Central memory CD8-positive, alpha-beta T cell (primary cell): ENCODE measurements around the gene ZNF532.

ENCODE experiments used
- ATAC-seq: fragments of 150-1000 bp; cut with Tn5 transposase; replicated peaks from 2 replicates; pipeline ENCODE4 v1.10.0; 2022; ENCODE audit warnings: mild to moderate bottlenecking, moderate FRiP score, moderate number of reproducible peaks; ENCODE audit not compliant: poor library complexity, severe bottlenecking; ENCODE audit errors: extremely low read depth
- DNase-seq, 2 donors: peaks; one replicate each; pipeline ENCODE4 v3.0.0; 2021; ENCODE audit warnings: low spot score in 2 of 2
- H3K27ac Mint-ChIP-seq: one replicate; pipeline ENCODE4 v1.8.0; 2022; ENCODE audit warnings: low read depth, mild to moderate bottlenecking, moderate library complexity, mixed read lengths
- H3K27me3 Mint-ChIP-seq: one replicate; pipeline ENCODE4 v1.8.0; 2022; ENCODE audit warnings: mixed read lengths
- H3K36me3 Mint-ChIP-seq: one replicate; pipeline ENCODE4 v1.8.0; 2022; ENCODE audit warnings: mild to moderate bottlenecking, moderate library complexity, mixed read lengths; ENCODE audit not compliant: insufficient read depth
- H3K4me1 Mint-ChIP-seq: one replicate; pipeline ENCODE4 v1.8.0; 2022; ENCODE audit warnings: mixed read lengths
- H3K4me3 Mint-ChIP-seq: one replicate; pipeline ENCODE4 v1.8.0; 2022; ENCODE audit warnings: mild to moderate bottlenecking, moderate library complexity, mixed read lengths
- H3K9me3 Mint-ChIP-seq: one replicate; pipeline ENCODE4 v1.8.0; 2022; ENCODE audit warnings: mixed read lengths

The ZNF532 gene

DNA sequence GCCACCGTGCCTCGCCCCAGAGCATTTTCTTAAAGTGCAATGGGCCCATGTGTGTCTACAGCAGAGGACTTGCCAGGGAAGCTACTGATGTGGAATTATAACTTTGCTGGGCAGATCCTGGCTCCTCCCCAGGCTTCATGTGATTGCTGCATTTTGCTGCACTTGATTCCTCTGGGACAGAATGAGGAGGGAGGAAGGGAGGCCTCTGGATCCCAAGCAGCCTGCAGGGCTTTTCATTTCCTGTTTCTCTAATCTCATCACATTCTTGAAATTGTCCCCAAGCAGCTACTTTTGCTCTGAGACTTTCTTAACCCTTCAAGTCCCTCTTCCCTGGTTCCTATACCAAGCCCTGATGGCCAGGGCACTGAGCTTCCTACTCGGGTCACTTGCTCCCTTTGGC lies 140.6 kb downstream of the ZNF532 start:
- no peak overlapping the region for H3K4me3 Mint-ChIP-seq
- H3K27me3 Mint-ChIP-seq: no peaks in the 10 kb centered on the region
- DNase-seq (no peak), ATAC-seq (no peak)
- H3K36me3 Mint-ChIP-seq: peaks cover 2% of the 10 kb centered on the region
- H3K4me1 Mint-ChIP-seq: no peaks in the 10 kb centered on the region
- H3K9me3 Mint-ChIP-seq: no peaks in the 10 kb centered on the region
- no peak overlapping the region for H3K27ac Mint-ChIP-seq

DNA sequence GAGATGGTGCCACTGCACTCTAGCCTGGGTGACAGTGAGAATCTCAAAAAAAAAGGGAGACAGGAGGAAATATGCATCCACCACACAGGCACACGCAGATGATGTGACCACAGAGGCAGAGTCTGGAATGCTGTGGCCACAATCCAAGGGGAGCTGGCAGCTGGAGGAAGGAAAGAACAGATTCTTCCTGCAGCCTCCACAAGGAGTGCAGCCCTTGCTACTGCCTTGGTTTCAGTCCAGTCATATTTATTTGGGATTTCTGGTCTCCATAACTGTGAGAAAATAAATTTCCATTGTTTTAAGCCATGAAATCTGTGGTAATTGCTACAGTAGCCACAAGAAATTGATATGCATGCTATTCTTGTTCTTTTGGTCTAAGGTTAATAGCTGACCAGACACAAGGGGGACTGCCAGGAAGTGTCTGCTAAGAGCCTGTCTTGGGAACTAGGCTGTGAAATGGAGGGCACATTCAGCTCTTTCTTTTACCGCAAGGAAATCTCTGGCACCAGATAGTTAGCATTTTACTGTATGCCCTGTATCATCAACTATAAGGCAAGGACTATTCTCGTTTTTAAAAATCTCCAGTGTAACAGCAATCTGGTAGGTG lies 141.9 kb downstream of the ZNF532 start:
- Mint-ChIP-seq H3K4me1 (no peaks in the 10 kb centered on the region), H3K9me3 (no peaks in the 10 kb centered on the region), H3K36me3 (peaks cover 2% of the 10 kb centered on the region), H3K27me3 (no peaks in the 10 kb centered on the region), H3K27ac (no peak overlapping the region), H3K4me3 (no peak overlapping the region)
- DNase-seq: no peak
- ATAC-seq: no peak

DNA sequence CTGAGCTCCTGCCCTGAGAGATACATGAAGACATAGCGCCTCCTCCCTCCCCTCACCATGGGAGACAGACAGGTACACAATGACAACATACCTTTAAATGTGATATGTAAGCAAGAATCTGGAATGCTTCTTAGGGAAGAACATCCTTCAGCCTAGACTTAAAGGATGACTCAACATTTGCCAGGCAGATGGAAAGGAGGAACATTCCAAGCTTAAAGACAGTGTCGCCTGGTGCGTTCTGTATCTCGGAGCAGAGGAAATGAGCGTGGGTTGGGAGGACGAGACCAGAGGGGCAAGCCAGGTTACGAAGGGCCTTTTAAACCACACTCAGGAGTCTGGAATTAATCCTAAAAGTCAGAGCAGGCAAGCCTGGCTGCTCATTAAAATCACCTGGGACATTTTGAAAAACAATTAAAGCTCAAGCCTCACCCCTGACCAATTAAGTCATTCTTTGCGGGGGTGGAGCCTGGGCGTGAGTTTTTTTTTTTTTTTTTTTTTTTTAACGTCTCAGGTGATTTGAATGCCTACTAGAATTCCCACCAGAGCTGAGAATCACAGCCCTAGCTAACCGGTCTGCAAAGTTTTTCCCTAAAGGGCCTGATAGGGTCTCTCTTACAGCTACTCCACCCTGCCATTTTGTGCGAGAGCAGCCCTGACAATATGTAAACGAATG lies 143.8 kb downstream of the ZNF532 start:
- DNase-seq (no peak), ATAC-seq (no peak)
- H3K27me3 Mint-ChIP-seq: peaks cover 5% of the 10 kb centered on the region
- H3K27ac Mint-ChIP-seq: no peak overlapping the region
- peaks cover 2% of the 10 kb centered on the region for H3K36me3 Mint-ChIP-seq
- no peaks in the 10 kb centered on the region for H3K9me3 Mint-ChIP-seq
- H3K4me3 Mint-ChIP-seq: no peak overlapping the region
- H3K4me1 Mint-ChIP-seq: no peaks in the 10 kb centered on the region

DNA sequence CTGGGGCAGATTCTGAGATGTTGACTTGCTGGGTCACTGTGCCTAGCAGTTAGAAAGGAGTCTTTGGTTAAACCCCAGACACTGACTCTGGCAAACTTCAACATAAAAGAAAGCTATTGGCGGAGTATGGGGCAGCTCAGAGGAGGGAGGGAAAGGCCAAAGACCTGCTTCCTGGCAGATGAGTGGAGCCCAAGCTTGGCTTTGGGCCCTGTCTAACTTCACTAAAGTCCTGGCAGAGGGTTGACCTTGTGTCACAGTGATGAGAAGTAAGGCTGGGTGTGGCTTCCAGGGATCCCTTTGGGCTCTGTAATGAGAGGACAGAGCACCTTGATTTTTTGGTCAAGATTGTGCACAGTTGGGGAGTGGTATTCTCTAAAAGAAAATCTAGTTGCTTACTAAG lies 145.2 kb downstream of the ZNF532 start:
- Mint-ChIP-seq H3K27me3 (peaks cover 17% of the 10 kb centered on the region), H3K4me1 (no peaks in the 10 kb centered on the region), H3K36me3 (peaks cover 2% of the 10 kb centered on the region), H3K4me3 (no peak overlapping the region), H3K27ac (no peak overlapping the region), H3K9me3 (no peaks in the 10 kb centered on the region)
- ATAC-seq (no peak), DNase-seq (no peak)

DNA sequence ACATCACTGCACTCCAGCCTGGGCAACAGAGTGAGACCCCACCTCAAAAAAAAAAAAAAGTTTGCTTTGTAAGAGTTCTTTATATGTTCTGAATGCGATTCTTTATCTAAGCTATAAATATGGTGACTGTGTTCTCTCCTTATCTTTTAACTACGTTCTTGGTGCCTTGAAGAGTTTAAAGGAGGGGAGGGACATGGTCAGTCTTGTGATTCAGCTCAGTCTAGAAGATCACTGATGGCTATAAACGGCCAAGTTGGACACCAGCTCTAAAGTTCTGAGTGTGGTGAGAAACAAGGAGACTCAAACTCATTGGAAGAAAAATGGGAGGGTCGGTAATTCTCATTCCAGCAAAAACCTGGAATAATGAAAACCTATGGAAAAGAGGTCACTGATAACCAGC lies 146.6 kb downstream of the ZNF532 start:
- peaks cover 1% of the 10 kb centered on the region for H3K36me3 Mint-ChIP-seq

DNA sequence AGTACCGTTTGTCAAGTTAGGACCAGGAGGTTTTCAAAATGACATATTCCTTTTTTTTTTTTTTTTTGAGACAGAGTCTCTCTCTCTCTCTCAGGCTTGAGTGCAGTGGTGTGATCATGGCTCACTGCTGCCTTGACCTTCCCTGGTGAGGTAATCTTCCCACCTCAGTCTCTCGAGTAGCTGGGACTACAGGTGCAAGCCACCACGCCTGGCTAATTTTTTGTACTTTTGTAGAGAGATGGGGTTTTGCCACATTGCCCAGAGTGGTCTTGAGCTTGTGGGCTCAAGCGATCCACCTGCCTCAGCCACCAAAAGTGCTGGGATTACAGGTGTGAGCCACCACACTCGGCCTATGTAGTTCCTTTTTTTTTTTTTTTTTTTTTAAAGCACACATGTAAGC lies 147.1 kb downstream of the ZNF532 start:
- Mint-ChIP-seq H3K9me3 (no peaks in the 10 kb centered on the region), H3K36me3 (no peaks in the 10 kb centered on the region), H3K27me3 (peaks cover 17% of the 10 kb centered on the region), H3K4me1 (no peaks in the 10 kb centered on the region), H3K27ac (no peak overlapping the region), H3K4me3 (no peak overlapping the region)
- ATAC-seq (no peak), DNase-seq (no peak)

More for the DNA sequence above, 146.6 kb downstream of the ZNF532 start:
- Mint-ChIP-seq H3K27ac (no peak overlapping the region), H3K4me1 (no peaks in the 10 kb centered on the region), H3K4me3 (no peak overlapping the region), H3K9me3 (no peaks in the 10 kb centered on the region), H3K27me3 (peaks cover 17% of the 10 kb centered on the region)
- ATAC-seq: no peak
- no peak for DNase-seq

DNA sequence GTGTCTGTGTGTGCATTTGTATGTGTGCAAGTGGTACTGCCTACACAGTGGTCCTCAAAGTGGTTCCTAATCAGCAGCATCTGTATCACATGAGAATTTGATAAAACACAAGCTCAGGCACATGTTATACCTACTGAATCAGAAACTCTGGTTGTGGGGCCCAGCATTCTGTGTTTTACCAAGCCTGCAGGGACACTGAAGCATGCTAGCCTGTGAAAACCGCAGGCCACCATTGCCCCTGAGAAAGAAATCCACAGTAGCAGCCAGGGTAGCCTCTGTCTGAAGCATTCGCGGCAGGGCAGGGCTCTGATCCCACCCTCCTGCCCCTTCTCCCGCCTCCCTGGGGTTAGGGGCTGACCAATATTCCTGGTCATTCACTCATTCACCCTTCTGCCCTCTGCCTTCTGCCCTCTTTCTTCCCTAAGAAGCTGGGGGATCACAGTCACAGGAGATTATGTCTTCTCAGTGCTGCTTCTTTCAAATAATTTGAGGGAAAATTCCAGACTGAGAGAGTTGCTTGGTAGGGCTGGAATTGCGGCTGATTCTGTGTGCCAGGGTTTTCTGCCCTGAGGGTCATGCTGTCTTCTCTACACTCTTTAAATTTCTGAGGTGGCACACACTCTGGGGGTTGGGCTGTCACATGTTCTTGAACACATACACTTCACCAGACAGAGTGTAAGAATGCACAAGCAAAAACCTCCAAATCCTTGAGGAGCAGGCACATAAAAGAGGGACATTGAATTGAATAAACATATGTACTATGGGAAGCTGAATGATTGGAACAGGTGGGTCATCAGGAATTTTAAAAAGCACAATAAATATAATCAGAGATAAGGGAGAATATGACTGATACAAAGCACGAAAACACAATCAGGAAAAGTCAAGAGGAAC lies 148.4 kb downstream of the ZNF532 start:
- Mint-ChIP-seq H3K27ac (no peak overlapping the region), H3K4me1 (no peaks in the 10 kb centered on the region), H3K9me3 (no peaks in the 10 kb centered on the region), H3K27me3 (peaks cover 26% of the 10 kb centered on the region), H3K36me3 (no peaks in the 10 kb centered on the region), H3K4me3 (no peak overlapping the region)
- ATAC-seq (no peak), DNase-seq (no peak)

DNA sequence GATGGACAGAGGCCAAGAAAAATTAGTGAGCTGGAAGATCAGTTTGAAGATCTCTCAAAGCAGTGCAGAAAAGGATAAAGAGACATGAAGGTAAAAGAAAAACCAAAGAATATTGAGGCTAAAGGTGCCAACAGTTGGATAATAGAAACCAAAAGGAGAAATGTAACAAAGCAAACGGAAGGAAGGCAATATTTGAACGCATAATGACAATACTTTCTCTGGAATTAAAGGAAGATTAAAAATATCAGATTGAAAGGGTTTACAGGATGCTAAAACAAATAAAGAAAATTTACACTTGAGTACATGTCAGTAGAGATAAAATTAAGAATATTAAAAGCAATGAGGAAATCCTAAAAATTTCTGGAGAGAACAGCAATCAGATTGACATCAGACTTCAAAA lies 149.1 kb downstream of the ZNF532 start:
- H3K9me3 Mint-ChIP-seq: no peaks in the 10 kb centered on the region
- DNase-seq (no peak), ATAC-seq (no peak)
- H3K4me1 Mint-ChIP-seq: no peaks in the 10 kb centered on the region
- H3K4me3 Mint-ChIP-seq: no peak overlapping the region
- no peak overlapping the region for H3K27ac Mint-ChIP-seq
- no peaks in the 10 kb centered on the region for H3K36me3 Mint-ChIP-seq
- H3K27me3 Mint-ChIP-seq: peaks cover 26% of the 10 kb centered on the region

DNA sequence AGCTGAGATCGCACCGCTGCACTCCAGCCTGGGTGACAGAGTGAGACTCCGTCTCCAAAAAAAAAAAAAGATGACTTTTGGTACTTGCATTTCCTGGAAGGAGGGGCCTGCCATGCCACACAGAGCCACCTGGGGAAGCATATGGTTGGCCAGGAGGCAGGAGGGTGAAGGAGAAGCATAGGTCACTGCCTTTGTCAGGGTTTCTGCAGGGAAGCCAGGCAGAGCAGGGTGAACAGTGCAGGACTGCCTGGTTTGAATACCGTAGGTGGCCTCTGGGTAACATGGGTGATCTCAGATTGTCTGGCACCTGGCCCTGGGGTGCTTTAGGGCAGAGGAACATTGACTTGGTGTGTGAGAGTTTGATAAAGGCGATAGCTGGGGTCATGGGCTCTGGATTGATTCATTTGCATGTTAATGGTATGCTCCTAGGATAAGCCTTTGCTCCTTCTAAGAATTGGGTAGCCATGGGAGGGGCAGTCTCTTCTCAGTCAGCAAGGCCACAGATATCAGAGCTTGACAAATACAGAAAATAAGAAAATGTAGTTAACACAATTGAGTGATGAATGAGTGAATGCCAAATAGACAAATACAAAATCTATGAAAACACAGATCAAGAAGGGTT lies 151.0 kb downstream of the ZNF532 start:
- peaks cover 26% of the 10 kb centered on the region for H3K27me3 Mint-ChIP-seq
- H3K4me3 Mint-ChIP-seq: no peak overlapping the region
- H3K4me1 Mint-ChIP-seq: no peaks in the 10 kb centered on the region
- H3K27ac Mint-ChIP-seq: no peak overlapping the region
- H3K9me3 Mint-ChIP-seq: no peaks in the 10 kb centered on the region
- DNase-seq (no peak), ATAC-seq (no peak)
- no peaks in the 10 kb centered on the region for H3K36me3 Mint-ChIP-seq

DNA sequence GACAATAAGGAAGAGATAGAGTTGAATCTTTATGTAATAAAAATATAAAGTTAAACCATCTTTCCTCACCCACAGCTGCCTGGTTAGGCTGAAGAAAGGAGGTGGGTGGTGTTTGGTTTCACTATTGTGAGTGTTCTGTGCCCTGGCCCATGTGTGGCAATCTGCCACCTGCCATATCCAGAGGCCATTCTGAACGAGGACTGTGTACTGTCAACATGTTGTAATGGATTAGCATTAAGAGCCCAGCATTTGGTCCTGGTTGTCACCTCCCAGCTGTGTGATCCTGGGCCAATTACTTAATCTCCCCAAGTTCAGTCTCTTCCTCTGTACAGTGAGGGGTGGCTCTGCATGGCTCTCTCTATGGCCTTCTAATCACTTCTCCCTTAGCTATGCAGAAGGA lies 156.8 kb downstream of the ZNF532 start:
- no peaks in the 10 kb centered on the region for H3K9me3 Mint-ChIP-seq
- H3K27ac Mint-ChIP-seq: no peak overlapping the region
- DNase-seq (no peak), ATAC-seq (no peak)
- H3K27me3 Mint-ChIP-seq: peaks cover 26% of the 10 kb centered on the region
- H3K4me3 Mint-ChIP-seq: no peak overlapping the region
- no peaks in the 10 kb centered on the region for H3K4me1 Mint-ChIP-seq
- no peaks in the 10 kb centered on the region for H3K36me3 Mint-ChIP-seq

DNA sequence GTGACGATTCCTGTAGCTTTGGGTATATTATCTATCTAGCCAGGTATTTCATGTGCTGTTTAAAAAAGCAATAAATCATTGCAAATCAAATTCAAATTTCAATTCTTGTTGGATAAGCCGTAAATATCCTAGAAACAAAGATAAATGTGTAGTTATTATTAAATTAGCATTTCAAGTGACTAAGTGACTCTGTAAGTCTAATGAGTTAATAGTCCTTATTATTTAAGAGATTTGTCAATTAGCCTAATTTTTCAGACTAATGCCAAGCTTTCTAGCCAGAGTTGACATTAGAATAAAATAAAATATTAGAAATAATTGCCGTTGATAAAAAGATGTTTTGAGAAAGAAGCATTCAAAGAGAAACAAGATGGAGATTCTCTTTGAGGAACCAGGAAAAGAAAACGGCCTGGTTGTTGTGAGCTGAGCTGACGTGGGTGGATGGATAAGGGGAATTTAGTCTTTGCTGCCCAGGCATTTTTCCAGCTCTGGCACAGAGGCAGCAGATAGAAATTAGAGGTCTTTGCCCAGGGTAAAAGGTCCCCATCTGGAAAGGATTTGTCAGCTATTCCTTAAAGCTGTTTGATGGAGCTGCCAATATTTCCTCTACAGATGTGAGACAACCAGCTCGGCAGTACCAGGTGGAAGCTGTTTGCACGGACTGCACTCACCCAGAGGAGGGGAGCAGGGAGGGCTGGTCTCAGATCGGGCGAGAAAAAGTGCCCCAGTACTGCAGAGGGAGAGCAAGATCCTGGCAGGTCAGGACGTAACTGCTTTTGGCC lies 157.7 kb downstream of the ZNF532 start:
- Mint-ChIP-seq H3K4me1 (no peaks in the 10 kb centered on the region), H3K36me3 (no peaks in the 10 kb centered on the region)

DNA sequence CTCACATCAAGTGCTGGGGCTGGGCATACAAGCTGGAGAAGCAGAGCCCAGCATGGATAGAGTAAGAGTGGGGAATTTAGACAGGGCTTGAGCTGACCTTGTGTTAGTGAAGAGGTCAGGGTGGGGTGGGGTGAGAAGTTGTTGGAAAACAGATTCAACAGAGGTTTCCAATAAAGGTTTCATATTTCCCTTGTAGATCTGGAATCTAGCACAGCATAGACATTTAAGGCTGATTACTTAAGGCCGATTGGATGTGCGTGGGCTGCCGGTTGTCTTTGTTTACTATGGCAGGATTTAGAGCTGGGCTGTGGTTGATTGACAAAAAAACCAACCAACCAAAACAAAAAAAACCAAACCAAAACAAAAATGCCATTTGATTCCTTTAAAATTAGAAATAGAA lies 160.2 kb downstream of the ZNF532 start:
- no peak for ATAC-seq
- H3K4me1 Mint-ChIP-seq: no peaks in the 10 kb centered on the region
- H3K27me3 Mint-ChIP-seq: peaks cover 23% of the 10 kb centered on the region
- DNase-seq: no peak
- H3K36me3 Mint-ChIP-seq: no peaks in the 10 kb centered on the region
- no peak overlapping the region for H3K4me3 Mint-ChIP-seq
- H3K9me3 Mint-ChIP-seq: no peaks in the 10 kb centered on the region
- no peak overlapping the region for H3K27ac Mint-ChIP-seq

More for the DNA sequence above, 157.7 kb downstream of the ZNF532 start:
- ATAC-seq (no peak), DNase-seq (no peak)
- no peak overlapping the region for H3K27ac Mint-ChIP-seq
- no peaks in the 10 kb centered on the region for H3K9me3 Mint-ChIP-seq
- H3K27me3 Mint-ChIP-seq: peaks cover 26% of the 10 kb centered on the region
- no peak overlapping the region for H3K4me3 Mint-ChIP-seq
